RWPE2 (cell line): ENCODE measurements around the gene WDR5.

ENCODE experiments used
- ATAC-seq: fragments of 200-7000 bp; cut with Tn5 transposase; 3 replicates; pipeline ENCODE4 v1.9.1; 2021; ENCODE audit warnings: low read depth
- DNase-seq: peaks from one replicate; pipeline ENCODE4 v3.0.0-alpha.2; 2020; ENCODE audit warnings: low spot score
- H3K27ac ChIP-seq: fragments of 450-650 bp; 2 replicates; pipeline ENCODE4 v1.5.1; 2017; ENCODE audit warnings: mild to moderate bottlenecking; ENCODE audit not compliant: poor library complexity, severe bottlenecking
- H3K27me3 ChIP-seq: fragments of 250-450 bp; sonication (Bioruptor Pico); 2 replicates; pipeline ENCODE4 v1.5.1; 2021; ENCODE audit warnings: mild to moderate bottlenecking, moderate library complexity; ENCODE audit not compliant: insufficient read depth, poor library complexity, severe bottlenecking
- H3K36me3 ChIP-seq: fragments of 250-450 bp; sonication (Bioruptor Pico); 2 replicates; pipeline ENCODE4 v1.5.1; 2020; ENCODE audit warnings: low read depth, mild to moderate bottlenecking, moderate library complexity
- H3K4me1 ChIP-seq: fragments of 250-450 bp; sonication (Bioruptor Pico); 2 replicates; pipeline ENCODE4 v1.5.1; 2021; ENCODE audit warnings: mild to moderate bottlenecking, moderate library complexity; ENCODE audit not compliant: insufficient read depth, poor library complexity, severe bottlenecking
- H3K4me3 ChIP-seq: fragments of 250-450 bp; sonication (Bioruptor Pico); 2 replicates; pipeline ENCODE4 v1.5.1; 2021; ENCODE audit warnings: mild to moderate bottlenecking, moderate library complexity; ENCODE audit not compliant: severe bottlenecking
- H3K9me3 ChIP-seq: fragments of 250-450 bp; sonication (Bioruptor Pico); 2 replicates; pipeline ENCODE4 v1.5.1; 2021; ENCODE audit warnings: mild to moderate bottlenecking, moderate library complexity; ENCODE audit not compliant: severe bottlenecking
- TF ChIP-seq, protein P1 (sequence below): fragments of 450-650 bp; IDR thresholded peaks from one replicate; pipeline ENCODE4 v1.5.1; 2017; ENCODE audit warnings: mild to moderate bottlenecking, moderate library complexity; ENCODE audit not compliant: poor library complexity, severe bottlenecking

WDR5 gene

DNA sequence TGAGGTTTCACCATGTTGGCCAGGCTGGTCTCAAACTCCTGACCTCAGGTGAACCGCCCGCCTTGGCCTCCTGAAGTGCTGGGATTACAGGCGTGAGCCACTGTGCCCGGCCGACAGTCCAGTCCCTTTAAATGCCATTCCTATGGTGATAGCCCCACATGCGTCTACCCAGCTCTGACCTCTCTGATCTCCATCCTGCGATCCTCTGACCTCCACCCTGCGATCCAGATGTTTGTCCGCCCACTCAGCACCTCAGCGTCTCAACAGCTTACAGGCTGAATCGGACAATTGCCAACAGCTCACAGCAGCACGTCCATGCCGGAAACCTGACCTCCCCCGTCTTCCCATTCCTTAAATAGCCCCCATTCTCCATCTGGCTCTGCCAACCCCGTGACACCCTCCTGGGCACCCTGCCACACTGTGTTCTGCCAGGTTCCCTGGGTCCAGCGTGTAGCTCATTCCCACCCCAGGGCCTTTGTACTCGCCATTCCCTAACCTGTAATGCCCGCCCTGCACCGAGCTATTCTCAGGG lies 72.5 kb downstream of the WDR5 start:
- H3K4me3 ChIP-seq = no peak overlapping the region
- H3K9me3 ChIP-seq = no peaks in the 10 kb centered on the region
- H3K36me3 ChIP-seq = no peaks in the 10 kb centered on the region
- no peak overlapping the region for H3K27ac ChIP-seq
- H3K4me1 ChIP-seq = no peaks in the 10 kb centered on the region
- TF ChIP-seq, protein P1, sequence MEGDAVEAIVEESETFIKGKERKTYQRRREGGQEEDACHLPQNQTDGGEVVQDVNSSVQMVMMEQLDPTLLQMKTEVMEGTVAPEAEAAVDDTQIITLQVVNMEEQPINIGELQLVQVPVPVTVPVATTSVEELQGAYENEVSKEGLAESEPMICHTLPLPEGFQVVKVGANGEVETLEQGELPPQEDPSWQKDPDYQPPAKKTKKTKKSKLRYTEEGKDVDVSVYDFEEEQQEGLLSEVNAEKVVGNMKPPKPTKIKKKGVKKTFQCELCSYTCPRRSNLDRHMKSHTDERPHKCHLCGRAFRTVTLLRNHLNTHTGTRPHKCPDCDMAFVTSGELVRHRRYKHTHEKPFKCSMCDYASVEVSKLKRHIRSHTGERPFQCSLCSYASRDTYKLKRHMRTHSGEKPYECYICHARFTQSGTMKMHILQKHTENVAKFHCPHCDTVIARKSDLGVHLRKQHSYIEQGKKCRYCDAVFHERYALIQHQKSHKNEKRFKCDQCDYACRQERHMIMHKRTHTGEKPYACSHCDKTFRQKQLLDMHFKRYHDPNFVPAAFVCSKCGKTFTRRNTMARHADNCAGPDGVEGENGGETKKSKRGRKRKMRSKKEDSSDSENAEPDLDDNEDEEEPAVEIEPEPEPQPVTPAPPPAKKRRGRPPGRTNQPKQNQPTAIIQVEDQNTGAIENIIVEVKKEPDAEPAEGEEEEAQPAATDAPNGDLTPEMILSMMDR = no peak
- H3K27me3 ChIP-seq = no peaks in the 10 kb centered on the region
- DNase-seq (peak; percentile 36), ATAC-seq (no peak)

DNA sequence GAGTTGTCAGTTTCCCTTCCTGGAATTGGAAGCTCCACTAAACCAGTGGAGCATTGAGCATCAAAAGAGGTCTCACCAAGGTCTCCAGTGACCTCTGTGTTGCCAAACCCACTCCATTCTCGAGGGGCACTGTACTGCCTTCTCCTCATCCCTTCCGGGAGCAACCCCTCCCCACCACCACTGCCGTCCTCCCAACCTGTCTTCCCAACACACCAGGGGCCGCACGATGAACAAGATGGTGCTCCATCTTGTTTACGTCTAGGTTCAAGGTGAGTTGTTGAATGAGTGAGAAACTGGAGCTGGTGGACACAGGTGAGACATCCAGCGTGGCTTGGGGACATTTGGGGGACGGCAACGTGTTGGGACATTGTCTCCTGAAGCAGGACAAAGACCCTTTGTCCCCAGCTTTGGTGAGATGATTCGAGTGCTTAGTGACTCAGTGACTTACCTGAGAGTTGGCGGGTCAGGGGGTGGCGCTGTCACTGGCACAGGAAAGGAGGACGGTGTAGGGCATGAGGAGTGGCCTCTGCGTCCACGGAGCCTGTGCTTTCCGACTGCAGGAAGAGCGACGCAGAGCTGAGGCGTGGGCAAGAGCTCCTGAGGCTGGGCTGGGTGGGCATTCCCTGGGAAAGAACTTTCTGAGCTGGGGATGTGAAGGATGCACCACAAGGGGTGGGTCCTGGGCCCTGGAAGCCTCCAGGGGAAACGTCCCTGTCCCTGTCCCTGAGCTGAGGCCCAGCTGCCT lies 73.3 kb downstream of the WDR5 start:
- peak; percentile 34 for DNase-seq
- Histone ChIP-seq H3K27me3 (no peaks in the 10 kb centered on the region), H3K4me3 (no peak overlapping the region), H3K9me3 (no peaks in the 10 kb centered on the region), H3K36me3 (no peaks in the 10 kb centered on the region), H3K4me1 (no peaks in the 10 kb centered on the region), H3K27ac (no peak overlapping the region)
- TF ChIP-seq, protein P1 = no peak
- no peak for ATAC-seq
